Ascending aorta (tissue), 2 donors: Measurements from ENCODE around the gene ATP5MC2. TPM values are rescaled to one million over a fixed set of nuclear protein-coding genes. Genes with fewer than 3 reads are reported as not detected.
"Not testable (repeated sequence)": the region's sequence is repeated elsewhere in the genome, so short reads cannot be mapped to it uniquely, and the experiment has no call there.

Experiments
- DNase-seq, 2 donors: peaks; one replicate each; pipeline ENCODE4 v3.0.0-alpha.2; 2019; ENCODE audit warnings: low spot score in 2 of 2
- H3K27ac ChIP-seq, 2 donors: fragments of 200-600 bp; sonication (generic); one replicate each; pipeline ENCODE4 v1.5.1; 2016 to 2017; ENCODE audit warnings: mild to moderate bottlenecking in 1 of 2
- H3K27me3 ChIP-seq: fragments of 200-600 bp; sonication (generic); one replicate; pipeline ENCODE4 v1.5.1; 2017
- H3K36me3 ChIP-seq, 2 donors: fragments of 200-600 bp; sonication (generic); one replicate each; pipeline ENCODE4 v1.5.1; 2016
- H3K4me1 ChIP-seq, 2 donors: fragments of 200-600 bp; sonication (generic); one replicate each; pipeline ENCODE4 v1.5.1; 2016 to 2017; ENCODE audit warnings: mild to moderate bottlenecking in 1 of 2
- H3K4me3 ChIP-seq, 2 donors: fragments of 200-600 bp; sonication (generic); one replicate each; pipeline ENCODE4 v1.5.1; 2016 to 2017; ENCODE audit warnings: mild to moderate bottlenecking in 1 of 2
- H3K9me3 ChIP-seq, 2 donors: fragments of 200-600 bp; sonication (generic); one replicate each; pipeline ENCODE4 v1.5.1; 2016
- intact Hi-C: fragments of 100-400 bp; cut with DNase I; formaldehyde crosslinking; loops from one replicate; pipeline ENCODE4 v1.15.1; 2023
- total RNA-seq: library from RNA; depleted of rRNA; stranded (reverse); fragments of >200 nt; gene quantifications from one replicate; pipeline ENCODE4 v1.1.0, GENCODE V29; 2016
- TF ChIP-seq, protein P1 (sequence below), 3 experiments: fragments of 200-600 bp in 2 of 3; fragments of 450-650 bp in 1 of 3; sonication (generic) in 2 of 3; IDR thresholded peaks; one replicate each; pipeline ENCODE4 v1.5.1; 2016 to 2019; ENCODE audit warnings: antibody characterized with exemption in 3 of 3, mild to moderate bottlenecking in 1 of 3, moderate library complexity in 1 of 3

Gene ATP5MC2
- total RNA-seq, 1 donor from 2014 or later: 284 TPM

DNA sequence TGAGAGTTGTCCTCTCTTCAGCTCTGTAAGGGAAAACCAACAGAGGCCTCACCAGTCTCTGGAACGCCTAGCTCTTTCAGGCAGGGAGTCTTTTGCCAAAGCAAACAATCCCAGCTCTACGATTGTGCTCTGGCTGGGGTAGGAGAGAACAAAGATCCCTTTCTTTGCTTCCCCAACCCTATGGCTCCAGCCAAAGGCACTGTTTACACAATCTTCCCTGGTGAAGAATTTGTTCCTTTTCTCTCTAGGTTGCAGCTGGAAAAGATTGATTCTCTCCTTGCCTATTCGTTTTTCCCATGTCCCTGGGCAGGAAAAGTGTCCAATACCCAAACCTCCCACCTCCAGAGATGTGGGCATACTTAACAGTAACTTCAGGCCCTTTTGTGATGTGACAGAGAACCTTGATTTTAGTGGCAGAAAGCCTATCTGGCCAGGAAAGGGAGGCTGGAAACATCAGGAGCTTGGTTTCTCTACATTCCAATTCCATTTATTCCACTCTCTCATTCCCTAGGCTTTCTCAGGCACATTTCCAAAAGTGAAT is 16.8 kb downstream of the ATP5MC2 start:
- TF ChIP-seq, protein P1, sequence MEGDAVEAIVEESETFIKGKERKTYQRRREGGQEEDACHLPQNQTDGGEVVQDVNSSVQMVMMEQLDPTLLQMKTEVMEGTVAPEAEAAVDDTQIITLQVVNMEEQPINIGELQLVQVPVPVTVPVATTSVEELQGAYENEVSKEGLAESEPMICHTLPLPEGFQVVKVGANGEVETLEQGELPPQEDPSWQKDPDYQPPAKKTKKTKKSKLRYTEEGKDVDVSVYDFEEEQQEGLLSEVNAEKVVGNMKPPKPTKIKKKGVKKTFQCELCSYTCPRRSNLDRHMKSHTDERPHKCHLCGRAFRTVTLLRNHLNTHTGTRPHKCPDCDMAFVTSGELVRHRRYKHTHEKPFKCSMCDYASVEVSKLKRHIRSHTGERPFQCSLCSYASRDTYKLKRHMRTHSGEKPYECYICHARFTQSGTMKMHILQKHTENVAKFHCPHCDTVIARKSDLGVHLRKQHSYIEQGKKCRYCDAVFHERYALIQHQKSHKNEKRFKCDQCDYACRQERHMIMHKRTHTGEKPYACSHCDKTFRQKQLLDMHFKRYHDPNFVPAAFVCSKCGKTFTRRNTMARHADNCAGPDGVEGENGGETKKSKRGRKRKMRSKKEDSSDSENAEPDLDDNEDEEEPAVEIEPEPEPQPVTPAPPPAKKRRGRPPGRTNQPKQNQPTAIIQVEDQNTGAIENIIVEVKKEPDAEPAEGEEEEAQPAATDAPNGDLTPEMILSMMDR (IDR thresholded peaks at IDR 0.05): no peak
- H3K4me3 ChIP-seq: peak overlapping the region; percentile 7 to 50
- peak in 1 of 2 donors; percentile 81 for DNase-seq

DNA sequence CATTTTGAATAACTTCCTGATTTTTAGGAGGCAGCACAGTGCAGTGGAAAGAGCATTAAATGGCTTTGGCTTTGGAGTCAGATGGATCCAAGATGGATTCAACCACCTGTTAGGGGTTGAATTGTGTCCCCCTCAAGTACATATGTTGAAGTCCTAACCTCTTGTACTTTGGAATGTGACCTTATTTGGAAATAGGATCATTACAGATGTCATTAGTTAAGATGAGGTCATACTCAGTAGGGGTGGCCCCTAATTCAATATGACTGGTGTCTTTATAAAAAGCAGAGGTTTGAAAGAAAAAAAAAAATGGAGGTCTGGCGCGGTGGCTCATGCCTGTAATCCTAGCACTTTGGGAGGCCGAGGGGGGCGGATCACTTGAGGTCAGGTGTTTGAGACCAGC is 18.8 kb downstream of the ATP5MC2 start:
- intact Hi-C loops: no loop called here
- Histone ChIP-seq H3K4me1 (peaks cover 3 to 23% of the 10 kb centered on the region in 2 donors), H3K27me3 (no peaks in the 10 kb centered on the region), H3K36me3 (no peaks in the 10 kb centered on the region), H3K9me3 (no peaks in the 10 kb centered on the region), H3K4me3 (no peak overlapping the region), H3K27ac (peak overlapping the region; percentile 90 to 91)
- no peak for DNase-seq
- TF ChIP-seq, protein P1 (IDR thresholded peaks at IDR 0.05): no peak

More for the DNA sequence above, 16.8 kb downstream of the ATP5MC2 start:
- Histone ChIP-seq H3K27me3 (no peaks in the 10 kb centered on the region), H3K36me3 (peaks cover 7 to 10% of the 10 kb centered on the region in 2 donors), H3K27ac (peak overlapping the region; percentile 90 to 91), H3K4me1 (peaks cover 3 to 23% of the 10 kb centered on the region in 2 donors), H3K9me3 (no peaks in the 10 kb centered on the region)
- intact Hi-C loops: loop anchor here (2.0 kb wide), 2 partner anchors 18 to 32 kb away; partner anchors contain the start of genes ATF7 and ATP5MC2

DNA sequence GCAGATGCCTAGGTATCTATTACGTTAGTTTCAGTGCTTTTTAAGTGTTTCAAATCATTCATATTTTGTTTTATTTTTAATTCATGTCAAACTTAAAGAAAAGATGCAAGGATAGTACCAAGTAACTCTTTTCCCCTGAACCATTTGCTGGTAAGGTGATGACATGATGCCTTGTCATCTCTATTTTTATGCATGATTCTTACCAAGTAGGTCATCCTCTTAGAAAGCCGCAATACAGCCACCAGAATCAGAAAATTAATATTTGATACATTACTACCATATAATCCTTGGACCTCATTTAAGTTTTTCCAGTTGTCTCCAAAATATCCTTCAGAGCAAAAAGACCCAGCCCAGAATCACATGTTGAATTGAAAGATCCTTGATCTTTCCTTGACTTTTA is 22.3 kb downstream of the ATP5MC2 start:
- DNase-seq: no peak
- no peaks in the 10 kb centered on the region for H3K36me3 ChIP-seq
- no peaks in the 10 kb centered on the region for H3K9me3 ChIP-seq
- TF ChIP-seq, protein P1 (IDR thresholded peaks at IDR 0.05): no peak
- H3K4me3 ChIP-seq: no peak overlapping the region
- intact Hi-C loops: no loop called here
- H3K27me3 ChIP-seq: no peaks in the 10 kb centered on the region
- peaks cover 0 to 20% of the 10 kb centered on the region in 2 donors for H3K4me1 ChIP-seq
- H3K27ac ChIP-seq: peak overlapping the region in 1 of 2 donors; percentile 1

DNA sequence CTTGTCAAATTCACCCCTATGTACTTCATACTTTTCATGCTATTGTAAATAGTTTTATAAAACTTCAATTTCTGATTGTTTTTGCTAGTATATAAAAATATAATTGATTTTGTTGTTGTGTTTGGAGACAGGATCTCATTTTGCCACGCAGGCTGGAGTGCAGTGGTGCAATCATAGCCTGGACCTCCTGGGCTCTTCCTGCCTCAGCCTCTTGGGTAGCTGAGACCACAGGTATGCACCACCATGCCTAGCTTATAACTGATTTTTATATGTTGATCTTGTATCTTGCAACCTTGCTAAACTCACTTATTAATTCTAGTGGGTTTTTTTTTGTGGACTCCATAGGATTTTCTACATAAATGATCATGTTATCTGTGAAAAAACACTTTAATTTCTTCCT is 23.5 kb downstream of the ATP5MC2 start:
- H3K27me3 ChIP-seq: no peaks in the 10 kb centered on the region
- H3K36me3 ChIP-seq: no peaks in the 10 kb centered on the region
- no peak overlapping the region for H3K4me3 ChIP-seq
- TF ChIP-seq, protein P1 (IDR thresholded peaks at IDR 0.05): no peak
- peaks cover 0 to 8% of the 10 kb centered on the region in 2 donors for H3K4me1 ChIP-seq
- H3K9me3 ChIP-seq: no peaks in the 10 kb centered on the region
- DNase-seq: no peak
- intact Hi-C loops: no loop called here
- H3K27ac ChIP-seq: peak overlapping the region; percentile 28 to 50

DNA sequence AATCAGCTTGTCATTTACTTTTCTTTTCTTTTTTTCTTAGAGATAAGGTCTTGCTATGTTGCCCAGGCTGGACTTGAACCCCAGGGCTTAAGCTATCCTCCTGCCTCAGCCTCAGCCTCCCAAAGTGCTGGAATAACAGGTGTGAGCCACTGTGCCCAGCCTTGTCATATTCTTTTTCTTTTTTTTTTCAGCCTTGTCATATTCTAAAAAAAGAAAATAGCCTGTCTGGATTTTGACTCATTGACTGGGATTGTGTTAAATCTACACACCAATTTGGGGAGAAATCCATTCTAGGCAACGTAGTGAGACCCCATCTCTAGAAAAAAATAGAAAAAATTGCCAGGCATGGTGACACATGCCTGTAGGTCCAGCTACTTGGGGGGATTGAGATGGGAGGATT is 24.1 kb downstream of the ATP5MC2 start:
- H3K9me3 ChIP-seq: no peaks in the 10 kb centered on the region
- H3K4me1 ChIP-seq: peaks cover 0 to 12% of the 10 kb centered on the region in 2 donors
- H3K4me3 ChIP-seq: no peak overlapping the region
- H3K27ac ChIP-seq: peak overlapping the region; percentile 55 to 66
- H3K27me3 ChIP-seq: no peaks in the 10 kb centered on the region
- intact Hi-C loops: no loop called here
- DNase-seq: no peak
- TF ChIP-seq, protein P1 (IDR thresholded peaks at IDR 0.05): no peak
- H3K36me3 ChIP-seq: no peaks in the 10 kb centered on the region

DNA sequence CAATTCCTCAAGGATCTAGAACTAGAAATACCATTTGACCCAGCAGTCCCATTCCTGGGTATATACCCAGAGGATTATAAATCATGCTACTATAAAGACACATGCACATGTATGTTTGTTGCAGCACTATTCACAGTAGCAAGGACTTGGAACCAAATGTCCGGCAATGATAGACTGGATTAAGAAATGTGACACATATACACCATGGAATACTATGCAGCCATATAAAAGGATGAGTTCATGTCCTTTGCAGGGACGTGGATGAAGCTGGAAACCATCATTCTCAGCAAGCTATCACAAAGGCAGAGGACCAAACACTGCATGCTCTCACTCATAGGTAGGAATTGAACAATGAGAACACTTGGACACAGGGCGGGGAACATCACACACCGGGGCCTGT is 29.6 kb downstream of the ATP5MC2 start:
- H3K36me3 ChIP-seq, H3K4me3 ChIP-seq, H3K27me3 ChIP-seq, intact Hi-C loops, H3K27ac ChIP-seq, DNase-seq, H3K9me3 ChIP-seq: not testable (repeated sequence)
- peaks cover 0 to 16% of the 10 kb centered on the region in 2 donors for H3K4me1 ChIP-seq
